GM21367 (cell line): ENCODE results near the gene NRGN.

Source experiments
- ATAC-seq: cut with Tn5 transposase; IDR thresholded peaks from one replicate; pipeline ENCODE4 v1.9.1; 2021; ENCODE audit not compliant: unreplicated experiment

Gene NRGN

DNA sequence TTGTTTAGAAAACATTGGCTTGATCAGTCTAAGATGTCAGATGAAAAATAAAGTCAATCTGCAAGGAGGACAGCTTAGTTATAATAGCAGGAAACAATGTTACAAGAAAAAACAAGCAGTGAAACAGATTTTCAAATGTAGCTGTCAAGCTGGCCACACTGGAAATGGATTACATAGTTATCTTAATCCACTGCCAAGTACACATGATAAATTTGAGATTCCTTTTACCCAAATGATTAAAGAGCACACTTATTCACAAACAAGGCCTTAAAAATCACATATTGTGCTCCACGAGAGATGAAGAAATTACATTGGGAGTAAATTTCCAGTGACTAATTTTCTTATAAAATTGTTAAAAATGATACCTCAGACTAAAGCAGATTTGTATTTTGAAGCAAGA lies 39.8 kb downstream of the NRGN start:
- ATAC-seq, result no peak

DNA sequence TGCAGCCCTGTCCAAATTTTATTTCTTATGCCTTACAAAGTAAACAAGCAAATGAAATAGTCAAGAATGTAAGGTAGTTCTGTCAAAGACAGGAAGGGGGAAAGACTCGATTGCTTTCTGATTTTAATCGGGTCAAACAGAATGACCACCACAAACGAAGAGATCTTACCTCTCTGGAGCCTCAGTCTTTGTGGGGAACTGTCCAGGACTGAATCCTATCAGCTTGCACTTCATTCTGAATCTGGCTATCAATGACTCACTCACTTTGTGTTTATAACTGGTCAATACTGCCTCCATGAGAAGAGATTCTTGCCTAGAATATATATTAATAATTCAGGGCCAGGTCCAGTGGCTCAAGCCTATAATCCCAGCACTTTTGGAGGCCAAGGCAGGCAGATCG lies 43.3 kb downstream of the NRGN start:
- ATAC-seq, result no peak

DNA sequence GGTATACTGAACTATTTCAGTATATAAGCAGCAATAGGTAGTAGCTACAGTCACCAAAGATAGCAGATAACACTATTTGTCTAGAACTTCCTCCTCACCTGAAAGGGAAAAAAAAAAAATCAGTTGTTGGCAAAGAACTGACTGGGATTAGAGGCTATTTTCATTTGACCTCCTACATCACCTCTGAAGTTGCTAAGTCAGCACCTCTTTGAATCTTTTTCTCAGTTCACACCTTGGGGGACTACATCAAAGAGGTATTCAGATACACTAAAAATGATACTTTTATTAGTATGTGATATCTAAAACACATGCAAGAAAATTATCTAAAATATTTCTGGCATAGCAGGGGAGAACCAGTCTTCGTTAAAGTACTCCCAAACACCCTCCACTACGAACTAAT lies 44.3 kb downstream of the NRGN start:
- no peak for ATAC-seq

DNA sequence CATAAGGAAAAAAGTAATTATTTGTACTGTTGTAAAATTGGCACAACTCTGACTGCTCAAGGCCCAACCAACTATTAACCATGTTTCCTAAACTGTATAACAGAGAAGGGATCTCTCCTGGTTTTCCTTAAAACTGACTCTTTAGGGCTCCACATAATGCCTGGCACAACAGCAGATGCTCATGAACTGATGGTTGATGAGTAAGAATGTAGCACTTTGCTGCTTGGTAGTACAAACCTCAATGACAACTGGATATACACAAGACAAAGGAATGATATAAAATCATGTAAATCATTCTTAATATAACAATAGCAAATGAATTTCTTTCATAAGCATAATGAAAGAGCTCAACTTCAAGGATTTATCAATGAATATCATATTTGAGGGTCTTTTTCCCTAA lies 48.8 kb downstream of the NRGN start:
- no peak for ATAC-seq

DNA sequence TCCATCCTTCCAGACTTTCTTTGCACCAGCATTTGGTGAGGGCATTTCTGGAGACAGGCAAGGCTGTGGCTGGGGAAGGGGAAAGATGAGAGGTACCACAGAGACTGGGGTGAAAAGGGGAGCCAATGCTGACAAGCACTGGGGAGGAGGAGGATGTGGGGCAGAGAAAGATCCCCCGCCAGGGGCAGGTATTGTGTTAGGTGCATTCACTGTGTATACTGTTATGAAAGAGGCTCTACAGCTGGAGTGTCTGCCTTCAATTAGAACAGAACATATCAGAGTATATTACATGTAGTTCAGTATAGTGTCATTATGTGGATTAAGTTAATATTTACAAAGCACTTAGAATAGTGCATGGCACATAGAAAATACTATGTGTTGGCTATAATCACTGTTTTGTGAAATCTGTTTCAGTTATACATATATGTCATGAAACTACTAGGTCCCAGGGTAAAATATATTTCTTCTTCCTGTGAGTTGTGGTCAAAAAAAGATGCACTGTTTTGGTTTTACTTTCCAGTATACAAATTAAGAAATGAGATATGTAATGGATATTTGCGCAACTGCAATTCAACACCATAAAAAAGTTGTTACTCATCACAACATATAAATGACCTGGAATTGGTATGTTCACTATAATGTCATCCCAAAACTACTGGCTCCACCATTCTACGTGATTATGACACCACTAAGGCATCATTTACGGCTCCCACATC lies 52.0 kb downstream of the NRGN start:
- peak; percentile 64 for ATAC-seq

DNA sequence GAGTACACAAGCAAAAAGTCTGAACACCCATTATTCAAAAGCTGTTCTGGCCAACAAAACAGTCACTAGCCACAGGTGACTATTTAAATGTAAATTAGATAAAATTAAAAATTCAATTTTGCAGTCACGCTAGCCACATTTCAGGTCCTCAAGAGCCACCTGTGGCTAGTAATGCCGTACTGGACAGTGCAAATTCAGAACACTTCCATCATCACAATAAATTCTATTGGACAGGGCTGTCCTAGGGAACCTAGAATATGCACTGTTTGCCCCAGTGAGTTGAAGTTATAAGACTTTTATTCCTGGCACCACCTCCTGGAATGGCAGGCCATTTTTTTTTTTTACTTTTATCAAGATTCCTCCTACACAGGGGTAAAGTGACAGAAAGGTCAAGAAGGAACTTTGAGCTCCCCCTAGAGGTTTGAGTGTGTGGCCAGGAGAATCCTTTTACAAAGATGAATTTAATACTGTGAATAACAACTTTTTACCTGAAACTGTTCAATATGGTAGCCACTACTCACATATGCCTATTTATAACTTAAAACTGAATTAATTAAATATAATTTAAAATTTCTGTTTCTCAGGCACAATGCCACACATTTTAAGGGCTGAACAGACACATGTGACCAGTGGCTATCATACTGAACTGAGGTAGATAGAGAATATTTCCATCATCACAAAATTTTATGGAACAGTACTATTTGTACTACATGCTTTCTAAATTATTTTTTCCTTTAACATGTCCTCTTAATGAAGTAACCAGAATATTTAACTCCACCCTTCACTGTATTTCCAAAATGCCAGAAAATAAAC lies 53.9 kb downstream of the NRGN start:
- no peak for ATAC-seq

DNA sequence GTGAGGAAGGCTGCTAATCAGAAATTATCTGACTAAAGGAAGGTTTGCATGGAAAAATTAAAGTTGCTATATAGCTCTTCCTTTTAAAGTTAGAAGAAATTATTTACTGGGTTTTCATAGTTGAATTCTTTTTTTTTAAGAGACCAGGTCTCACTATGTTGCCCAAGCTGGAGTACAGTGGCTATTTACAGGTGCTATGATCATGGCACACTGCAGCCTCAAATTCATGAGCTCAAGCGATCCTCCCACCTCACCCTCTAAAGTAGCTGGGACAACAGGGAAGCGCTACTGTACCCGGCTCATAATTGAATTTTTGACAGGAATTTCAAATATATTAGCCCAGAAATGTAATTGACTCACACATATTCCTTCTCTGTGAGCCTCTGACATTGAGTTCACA lies 56.6 kb downstream of the NRGN start:
- ATAC-seq, result no peak
